DMS153 treated with DMSO at 0.1 percent for 48 hours (cell line): ENCODE measurements around the gene CCDC158.
A peak's percentile ranks its signal among the peaks of the same experiment; 100 is the strongest.
"Not testable (repeated sequence)": the region's sequence is repeated elsewhere in the genome, so short reads cannot be mapped to it uniquely, and the experiment has no call there.

Experiments
- DNase-seq: peaks from one replicate; lab custom pipeline; 2025; ENCODE audit not compliant: unreplicated experiment; lab: John Stamatoyannopoulos, UW

CCDC158 gene

DNA sequence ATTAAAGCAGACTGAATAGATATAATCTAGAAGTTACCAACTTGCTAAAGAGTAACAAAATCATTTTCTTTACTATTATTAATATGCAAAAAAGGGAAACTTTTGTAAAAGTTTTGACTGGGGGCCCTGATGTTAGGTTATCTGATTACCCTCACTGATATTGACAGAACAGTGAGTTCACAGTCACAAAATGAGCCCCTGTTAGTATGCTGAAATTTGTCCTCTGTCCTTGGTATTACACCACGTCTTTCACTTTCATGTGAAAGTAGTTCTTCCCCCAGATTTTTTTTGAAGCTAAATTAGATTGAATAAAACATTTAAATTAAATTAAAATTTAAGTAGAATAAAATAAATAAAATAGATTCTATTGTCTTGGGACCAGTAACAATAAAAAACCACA, 108.5 kb downstream of the CCDC158 start:
- DNase-seq = no peak

GRCh38 chr4:76311896-76312331, 109.0 kb downstream of the CCDC158 start:
- no peak for DNase-seq

GRCh38 chr4:76310683-76311082, 110.3 kb downstream of the CCDC158 start:
- no peak for DNase-seq

GRCh38 chr4:76309939-76310550, 110.9 kb downstream of the CCDC158 start:
- no peak for DNase-seq

DNA sequence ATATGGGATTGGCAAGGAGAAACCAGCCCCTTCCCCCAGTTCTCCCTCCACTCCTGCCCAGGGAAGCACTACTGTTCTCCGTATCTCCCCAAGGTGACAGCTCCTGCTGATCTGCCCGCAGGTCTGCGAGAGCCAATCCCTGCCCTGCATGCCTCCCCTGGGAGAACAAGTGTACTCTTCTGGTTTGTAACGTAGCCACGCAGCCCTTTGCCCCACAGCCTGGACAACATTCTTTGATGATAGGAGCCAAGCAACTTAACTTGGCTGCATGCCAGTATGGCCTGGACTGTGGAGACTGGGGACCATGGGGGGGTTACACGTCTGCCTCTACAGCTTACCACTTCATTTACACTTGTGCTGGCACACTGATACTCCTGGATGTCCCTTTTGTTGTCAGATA, 112.4 kb downstream of the CCDC158 start:
- DNase-seq = no peak

DNA sequence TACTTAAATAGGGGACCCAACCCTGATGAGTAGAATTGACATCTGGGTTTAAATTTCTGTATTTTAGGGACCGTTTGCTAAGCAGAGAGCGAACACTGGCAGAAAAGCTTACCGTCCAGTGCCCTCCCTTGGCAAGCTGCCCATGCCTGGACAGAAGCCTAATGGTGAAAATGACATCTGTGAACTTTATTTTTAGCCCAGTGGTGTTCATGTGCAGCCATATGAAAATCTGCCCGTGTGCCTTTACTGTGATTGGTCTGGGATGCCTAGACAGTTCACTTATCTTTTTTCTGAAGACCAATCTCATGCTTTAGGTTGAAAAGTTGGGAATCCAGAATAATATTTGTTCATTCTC, 113.3 kb downstream of the CCDC158 start:
- DNase-seq = no peak

DNA sequence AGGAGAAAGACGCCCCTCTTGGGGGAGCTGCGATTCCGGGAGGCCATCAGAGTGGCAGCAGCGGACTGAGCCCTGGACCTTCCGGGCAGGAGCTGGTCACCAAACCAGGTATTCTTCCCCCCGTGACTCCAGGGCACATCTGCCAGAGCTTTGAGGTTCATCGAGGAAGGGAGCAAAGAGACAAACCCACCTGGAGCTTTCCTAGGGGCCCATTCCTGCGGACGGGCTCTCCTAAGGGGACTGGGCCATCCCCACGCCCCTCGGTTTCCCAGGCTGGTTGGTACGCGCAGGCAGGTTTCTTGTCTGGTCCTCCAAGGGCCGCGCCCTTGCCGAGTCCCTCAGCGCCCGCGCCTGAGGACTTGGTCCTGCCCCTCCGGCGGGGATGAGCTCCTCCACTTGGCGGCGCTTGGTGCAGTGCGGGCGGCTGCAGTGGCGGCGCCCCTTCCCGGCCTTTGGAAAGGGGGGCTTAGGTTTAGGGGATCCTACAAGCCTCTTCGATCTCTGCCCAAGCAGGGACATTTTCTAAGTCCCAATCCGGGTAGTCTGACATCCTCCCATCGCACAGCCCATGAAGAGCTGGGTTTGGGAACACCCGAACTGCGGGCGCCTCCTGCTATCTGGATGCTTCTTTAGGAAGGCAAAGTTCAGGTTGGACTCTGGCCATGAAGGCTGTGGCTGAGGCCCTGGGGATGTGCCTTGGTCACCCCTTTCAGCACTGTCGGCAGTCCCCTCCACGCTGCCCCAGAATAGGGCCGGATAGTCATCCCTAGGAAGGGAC, 113.9 kb downstream of the CCDC158 start:
- peak; percentile 16 for DNase-seq

DNA sequence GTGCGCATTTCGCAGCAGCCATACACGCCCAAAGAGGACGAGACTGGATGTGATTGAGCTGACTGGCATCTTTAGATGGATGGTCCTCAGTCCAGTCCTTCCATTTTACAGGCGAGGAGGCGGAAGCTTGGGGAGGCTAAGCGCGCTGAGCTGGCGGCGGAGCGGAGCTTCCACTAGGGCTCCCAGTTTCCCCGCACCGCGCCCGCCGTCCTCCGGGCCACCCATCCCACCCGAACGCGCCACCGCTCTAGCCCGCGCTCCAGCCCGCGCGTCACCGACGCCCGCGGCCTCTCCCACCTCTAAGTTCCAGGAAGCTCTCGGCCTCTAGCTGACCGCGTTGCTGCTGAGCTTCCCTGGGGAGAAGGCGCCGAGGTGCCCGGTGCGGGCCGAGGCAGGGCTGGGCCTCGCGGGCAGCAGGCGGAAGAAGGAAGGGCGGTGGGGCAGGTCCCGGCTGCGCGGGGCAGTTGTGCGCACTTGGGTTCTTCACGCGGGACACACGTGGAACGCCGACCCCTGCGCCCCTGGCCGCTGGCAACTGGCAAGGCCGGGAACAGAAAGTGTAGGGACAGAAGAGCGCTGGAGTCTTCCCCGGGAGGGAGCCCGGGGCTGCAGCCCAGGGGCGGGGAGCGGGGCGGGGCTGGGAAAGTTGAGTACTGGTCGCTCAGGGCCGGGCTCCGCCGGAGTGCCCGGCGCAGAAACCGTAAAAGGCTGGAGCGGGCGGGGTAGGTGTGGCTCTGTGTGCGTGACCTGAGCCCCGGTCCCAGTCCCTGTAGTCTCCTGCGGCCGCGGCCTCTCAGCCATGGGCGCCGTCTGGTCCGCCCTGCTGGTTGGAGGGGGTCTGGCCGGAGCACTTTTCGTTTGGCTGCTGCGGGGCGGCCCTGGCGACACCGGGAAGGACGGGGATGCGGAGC, 114.7 kb downstream of the CCDC158 start, which contains the start of gene STBD1:
TSS of gene STBD1 (plus strand) at position 763 of the 911 bp plus-strand sequence. CDS start at position 800, 37 bp downstream.
- DNase-seq = peak; percentile 24

DNA sequence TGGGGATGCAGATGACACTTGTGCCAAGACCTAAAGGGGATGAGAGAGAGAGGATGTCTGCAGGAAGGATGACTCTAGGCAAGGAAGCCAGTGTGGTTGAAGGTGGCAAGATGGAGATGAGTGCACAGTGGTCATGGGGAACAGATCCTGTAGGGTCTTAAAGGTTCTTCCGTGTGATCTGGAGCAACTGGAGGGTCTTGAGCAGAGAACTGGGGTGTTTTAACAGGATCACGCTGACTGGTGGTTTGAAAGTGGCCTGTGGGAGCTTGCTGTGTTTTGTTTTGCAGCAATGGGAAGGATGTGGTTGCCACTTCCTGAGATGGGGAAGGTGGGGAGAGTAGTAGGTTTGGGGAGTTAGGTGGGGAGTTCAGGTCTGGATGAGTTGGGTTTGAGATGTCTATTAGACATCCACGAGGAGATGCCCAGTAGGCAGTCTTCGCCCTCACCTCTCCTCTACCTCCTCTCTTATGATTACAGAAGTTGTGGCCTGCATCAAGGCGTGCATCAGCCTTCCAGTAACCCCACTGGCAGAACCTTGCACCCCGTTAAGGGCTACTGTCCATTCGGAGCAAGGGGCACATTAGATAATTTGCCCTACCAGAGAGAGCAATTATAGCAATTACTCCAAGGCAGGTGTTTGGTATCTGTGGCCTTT, 115.8 kb downstream of the CCDC158 start:
- no peak for DNase-seq

GRCh38 chr4:76302826-76303438, 118.0 kb downstream of the CCDC158 start:
- no peak for DNase-seq

DNA sequence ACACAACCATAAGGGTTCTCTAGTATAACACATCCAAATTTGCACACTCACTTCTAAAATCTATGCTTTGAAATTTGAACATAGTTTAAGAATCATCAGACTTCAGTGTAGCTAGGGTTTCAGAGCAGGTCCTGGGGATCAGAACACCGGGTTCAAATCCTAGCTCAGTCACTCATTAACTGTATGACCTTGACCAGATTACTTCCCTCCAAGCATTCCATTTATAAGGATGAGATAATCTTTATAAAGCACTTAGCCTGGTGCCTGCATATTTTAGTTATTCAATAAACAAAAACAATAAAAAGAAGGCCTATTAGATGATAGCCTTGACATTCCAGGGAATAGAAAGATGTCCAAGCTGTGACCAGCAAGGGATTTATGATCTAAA, 119.2 kb downstream of the CCDC158 start:
- DNase-seq = no peak

- peak; percentile 34 for DNase-seq
Observed at GRCh38 chr4:76301068-76301774, 119.7 kb downstream of the CCDC158 start.

DNA sequence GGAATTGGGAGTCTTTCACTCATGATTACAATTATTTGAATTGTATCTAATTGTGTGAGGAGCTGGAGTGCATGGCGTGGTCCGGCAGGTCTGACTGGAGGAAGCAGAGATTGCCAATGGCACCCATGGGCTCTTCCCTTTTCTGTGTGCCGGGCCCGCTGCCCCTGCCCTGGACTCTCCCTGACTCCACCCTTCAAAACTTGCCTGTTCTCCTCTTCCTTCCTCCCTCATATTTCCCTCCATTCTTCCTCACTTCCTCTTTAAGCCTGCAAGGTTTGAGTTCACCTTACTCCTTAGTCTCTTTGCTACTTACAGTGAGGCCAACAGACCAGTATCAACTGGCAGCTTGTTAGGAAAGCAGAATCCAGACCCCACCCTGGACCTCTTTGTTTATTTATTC, 120.9 kb downstream of the CCDC158 start:
- DNase-seq = no peak

DNA sequence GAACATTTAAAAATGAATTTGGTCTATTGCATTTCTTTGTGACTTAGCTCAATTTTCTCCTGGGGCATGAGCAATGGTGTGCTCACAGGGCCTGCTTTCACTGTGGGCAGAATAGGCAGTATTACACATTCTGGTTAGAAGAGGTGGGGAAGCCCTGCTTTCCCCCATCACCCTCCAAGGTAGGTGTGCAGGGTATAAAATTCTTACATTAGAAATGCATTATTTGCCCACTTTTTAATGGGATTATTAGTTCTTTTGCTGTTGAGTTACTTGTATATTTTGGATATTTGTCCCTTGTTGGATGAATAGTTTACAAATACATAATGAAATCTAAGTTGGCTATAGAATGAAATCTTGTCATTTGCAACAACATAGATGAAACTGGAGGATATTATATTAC, 122.7 kb downstream of the CCDC158 start:
- DNase-seq = no peak

GRCh38 chr4:76296286-76296820, 124.6 kb downstream of the CCDC158 start:
- no peak for DNase-seq

- no peak for DNase-seq
Observed at GRCh38 chr4:76293772-76294171, 127.2 kb downstream of the CCDC158 start.

GRCh38 chr4:76292730-76293129, 128.2 kb downstream of the CCDC158 start:
- DNase-seq = no peak

DNA sequence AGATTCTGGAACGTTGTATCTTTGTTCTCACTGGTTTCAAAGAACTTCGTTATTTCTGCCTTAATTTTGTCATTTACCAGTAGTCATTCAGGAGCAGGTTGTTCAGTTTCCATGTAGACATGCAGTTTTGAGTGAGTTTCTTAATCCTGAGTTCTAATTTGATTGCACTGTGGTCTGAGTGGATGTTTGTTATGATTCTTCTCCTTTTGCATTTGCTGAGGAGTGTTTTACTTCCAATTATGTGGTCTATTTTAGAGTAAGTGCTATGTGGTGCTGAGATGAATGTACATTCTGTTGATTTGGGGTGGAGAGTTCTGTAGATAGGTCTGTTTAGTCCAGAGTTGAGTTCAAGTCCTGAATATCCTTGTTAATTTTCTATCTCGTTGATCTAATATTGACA, 133.1 kb downstream of the CCDC158 start:
- DNase-seq = not testable (repeated sequence)

- no peak for DNase-seq
Observed at GRCh38 chr4:76283900-76284299, 137.0 kb downstream of the CCDC158 start.
